ACHN (cell line): ENCODE measurements around the gene NPRL2.

Source experiments
- DNase-seq: peaks from one replicate; pipeline ENCODE4 v3.0.0-alpha.2; 2015
- in situ Hi-C: cut with HindIII; loops from 2 replicates; pipeline ENCODE4 v1.10.0; 2017; ENCODE audit warnings: low sequenced_read_pairs, low pct_ligation_motif_present, low pct_unique_long_range_greater_than_20kb

The NPRL2 gene

DNA sequence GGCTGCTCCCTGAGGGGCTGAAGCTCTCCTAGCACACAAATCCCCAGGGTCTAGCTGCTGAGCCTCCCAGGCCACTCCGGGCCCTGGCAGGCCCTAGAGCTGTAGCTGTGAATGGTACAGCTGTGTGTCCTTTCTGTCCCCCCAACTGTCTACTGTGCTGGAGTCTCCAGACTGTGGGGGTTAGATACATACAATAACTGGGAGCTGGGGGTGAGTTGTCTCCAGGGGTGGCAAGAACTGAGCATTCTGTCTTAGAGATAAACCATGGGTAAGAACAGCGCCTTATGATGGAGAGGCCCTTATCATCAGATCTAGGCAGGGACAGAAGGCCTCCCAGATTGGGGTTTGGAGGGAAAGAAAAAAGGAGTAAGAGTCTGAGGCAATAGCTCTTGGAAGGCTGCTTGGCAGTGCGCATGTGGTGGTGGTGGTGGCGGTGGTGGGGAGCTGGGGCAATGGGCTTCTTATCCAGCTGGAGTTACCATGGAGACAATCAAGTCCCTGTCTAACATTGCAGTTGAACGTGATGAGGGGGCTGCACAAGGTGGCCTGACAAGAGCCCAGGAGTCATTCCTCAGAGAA is 3.7 kb upstream of the NPRL2 start:
- in situ Hi-C loops, result no loop called here
- DNase-seq, result no peak

DNA sequence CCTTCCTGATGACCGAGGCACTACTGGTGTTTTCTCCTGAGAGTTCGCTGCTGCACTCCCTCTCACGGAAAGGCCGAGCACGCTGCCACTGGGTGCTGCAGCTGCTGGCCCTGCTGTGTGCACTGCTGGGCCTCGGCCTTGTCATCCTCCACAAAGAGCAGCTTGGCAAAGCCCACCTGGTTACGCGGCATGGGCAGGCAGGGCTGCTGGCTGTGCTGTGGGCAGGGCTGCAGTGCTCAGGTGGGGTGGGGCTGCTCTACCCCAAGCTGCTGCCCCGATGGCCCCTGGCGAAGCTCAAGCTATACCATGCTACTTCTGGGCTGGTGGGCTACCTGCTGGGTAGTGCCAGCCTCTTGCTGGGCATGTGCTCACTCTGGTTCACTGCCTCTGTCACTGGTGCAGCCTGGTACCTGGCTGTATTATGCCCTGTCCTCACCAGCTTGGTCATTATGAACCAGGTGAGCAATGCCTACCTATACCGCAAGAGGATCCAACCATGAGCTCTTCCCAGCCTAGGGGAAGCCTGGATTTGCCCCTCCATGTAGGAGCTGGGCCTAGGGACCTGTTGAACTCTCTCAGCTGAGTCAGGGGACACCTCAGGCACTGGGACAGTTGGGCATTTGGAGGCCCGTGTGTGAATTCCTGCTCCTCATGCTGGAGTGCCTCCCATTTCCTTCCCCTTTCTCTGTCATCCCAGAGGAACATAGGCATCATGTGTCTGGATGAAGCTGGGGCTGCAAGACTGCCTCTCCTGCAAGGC is 2.9 kb upstream of the NPRL2 start:
- in situ Hi-C loops, result no loop called here
- DNase-seq, result no peak

DNA sequence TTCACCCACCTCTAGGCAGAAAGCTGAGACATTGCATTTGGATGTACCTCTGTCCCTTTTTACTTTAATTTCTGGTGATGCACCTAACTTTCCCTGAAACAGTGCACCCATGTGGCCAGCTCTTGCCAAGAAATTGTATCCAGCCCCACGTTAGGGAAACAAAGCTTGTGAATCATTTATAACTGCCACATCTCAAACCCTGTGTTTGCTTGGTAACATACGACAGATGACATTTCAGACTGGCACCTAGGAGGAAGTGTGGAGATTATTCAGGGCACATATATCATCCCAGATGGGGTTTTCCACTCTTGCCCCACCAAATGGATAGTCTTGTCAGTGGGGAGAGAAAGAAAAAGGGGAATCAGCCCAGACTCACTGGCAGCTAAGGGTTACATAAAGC is 2.2 kb upstream of the NPRL2 start:
- in situ Hi-C loops, result no loop called here
- peak; percentile 41 for DNase-seq

DNA sequence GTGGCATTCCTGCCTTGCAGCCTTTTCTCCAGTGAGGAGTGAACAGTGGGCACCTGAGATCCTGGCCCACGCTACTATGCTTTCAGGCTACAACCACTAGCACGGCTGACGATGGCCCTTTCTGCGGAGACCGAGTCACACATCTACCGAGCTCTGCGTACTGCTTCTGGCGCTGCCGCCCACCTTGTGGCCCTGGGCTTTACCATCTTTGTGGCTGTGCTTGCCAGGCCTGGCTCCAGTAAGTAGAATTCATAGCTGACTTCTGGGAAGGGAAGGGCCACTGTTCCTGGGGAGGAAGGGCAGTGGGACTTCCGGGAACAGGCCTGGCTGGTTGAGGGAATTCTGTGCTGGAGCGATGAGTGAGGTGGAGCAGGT is 735 bp upstream of the NPRL2 start:
- in situ Hi-C loops, result no loop called here
- no peak for DNase-seq

DNA sequence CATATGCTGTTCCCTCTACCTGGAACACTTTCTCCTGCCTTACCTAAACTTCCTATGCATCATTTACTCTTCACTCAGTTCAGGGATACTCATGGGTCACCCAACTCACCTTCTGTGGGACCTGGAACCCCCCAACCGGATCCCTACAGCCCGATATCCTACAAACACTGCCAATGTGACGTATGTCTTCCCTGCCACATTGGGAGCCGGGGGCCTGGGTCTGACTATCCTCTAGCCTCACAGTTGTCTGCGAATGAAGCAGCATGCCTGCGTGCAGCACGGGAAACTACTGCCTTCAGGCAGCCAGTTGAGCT is 405 bp downstream of the NPRL2 start:
- in situ Hi-C loops, result no loop called here

DNA sequence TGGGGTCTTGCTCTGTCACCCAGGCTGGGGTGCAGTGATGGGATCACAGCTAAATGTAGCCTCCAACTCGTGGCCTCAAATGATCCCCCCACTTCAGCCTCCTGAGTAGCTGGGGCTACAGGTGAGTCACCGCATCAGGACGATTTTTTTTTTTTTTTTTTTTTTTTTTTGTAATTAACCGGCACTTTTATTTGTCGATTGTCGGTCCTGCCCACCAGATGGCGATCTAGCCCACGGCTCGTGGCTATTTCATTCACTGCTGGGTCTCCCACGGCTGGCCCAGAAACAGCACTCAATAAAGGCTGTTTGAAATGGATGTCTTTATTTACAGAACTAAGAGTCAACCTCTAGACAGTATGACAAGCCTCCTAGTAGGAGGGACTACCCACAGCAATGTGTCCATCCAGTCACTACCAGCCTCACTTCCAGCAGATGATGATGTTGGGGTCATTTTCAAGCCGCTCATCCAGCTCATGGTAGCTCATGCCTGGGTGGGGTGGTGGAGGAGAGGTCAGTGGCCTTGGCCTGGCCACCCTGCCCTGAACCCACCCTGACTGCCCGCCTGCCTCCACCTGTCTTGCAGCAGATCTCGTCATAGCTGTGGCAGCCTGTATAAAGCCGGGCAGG is 3.3 kb downstream of the NPRL2 start:
- in situ Hi-C loops, result no loop called here
- DNase-seq, result peak; percentile 64

More for the DNA sequence above, 405 bp downstream of the NPRL2 start:
- no peak for DNase-seq

DNA sequence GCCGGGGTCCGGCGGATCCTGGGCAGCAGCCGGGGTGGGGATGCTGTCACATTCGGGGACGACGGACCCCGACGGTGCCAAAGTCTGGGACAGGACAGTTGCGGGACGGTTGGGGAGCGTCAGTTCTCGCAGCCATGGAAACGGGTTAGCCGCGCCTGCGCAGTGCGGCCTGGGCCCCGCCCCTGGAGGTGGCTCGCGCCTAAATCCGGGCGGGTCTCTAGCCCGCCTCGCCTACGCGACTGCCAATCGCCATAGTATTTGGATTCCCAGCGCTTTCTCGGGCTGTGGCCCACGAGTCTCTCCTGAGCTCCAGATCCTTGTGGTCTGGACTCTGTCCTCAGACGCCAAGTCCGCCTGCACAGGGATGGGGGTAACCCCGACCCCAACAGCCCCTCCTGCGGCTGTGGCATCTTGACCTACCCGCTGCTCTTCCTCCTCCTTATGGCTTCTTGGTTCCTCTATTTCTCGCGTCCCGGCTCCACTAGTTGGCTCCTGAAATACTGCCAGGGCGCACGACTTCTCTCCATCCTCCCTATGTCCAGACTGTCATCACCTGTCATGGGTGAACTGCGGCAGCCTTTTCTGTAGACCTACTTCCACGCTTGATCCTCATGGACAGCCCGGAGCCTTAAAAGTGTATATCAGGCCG is 4.9 kb downstream of the NPRL2 start, which contains the start of gene ZMYND10:
TSS of gene ZMYND10 (minus strand) at position 147 of the 649 bp plus-strand sequence. CDS start 153 bp downstream, outside the sequence.
- in situ Hi-C loops, result no loop called here
- peak; percentile 61 for DNase-seq

DNA sequence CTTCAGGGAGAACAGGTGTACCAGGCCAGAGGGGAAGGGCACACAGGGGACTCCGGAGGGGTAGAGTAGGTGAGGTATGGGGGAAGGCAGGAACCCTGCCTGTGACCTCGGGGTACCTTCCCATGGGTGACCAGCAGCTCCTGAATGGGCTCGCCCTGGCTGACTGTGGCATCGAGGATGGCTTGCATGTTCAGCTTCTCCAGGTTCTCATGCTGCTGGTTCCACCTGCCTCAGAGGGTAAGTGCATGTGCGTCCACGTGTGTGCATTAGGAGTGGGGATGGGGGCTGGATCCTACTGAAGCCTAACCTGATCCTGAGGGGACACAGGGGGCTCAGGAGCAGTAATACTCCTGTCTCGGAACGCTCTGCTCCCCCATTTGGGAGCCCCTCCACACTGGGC is 5.6 kb downstream of the NPRL2 start:
- in situ Hi-C loops, result no loop called here
- no peak for DNase-seq

DNA sequence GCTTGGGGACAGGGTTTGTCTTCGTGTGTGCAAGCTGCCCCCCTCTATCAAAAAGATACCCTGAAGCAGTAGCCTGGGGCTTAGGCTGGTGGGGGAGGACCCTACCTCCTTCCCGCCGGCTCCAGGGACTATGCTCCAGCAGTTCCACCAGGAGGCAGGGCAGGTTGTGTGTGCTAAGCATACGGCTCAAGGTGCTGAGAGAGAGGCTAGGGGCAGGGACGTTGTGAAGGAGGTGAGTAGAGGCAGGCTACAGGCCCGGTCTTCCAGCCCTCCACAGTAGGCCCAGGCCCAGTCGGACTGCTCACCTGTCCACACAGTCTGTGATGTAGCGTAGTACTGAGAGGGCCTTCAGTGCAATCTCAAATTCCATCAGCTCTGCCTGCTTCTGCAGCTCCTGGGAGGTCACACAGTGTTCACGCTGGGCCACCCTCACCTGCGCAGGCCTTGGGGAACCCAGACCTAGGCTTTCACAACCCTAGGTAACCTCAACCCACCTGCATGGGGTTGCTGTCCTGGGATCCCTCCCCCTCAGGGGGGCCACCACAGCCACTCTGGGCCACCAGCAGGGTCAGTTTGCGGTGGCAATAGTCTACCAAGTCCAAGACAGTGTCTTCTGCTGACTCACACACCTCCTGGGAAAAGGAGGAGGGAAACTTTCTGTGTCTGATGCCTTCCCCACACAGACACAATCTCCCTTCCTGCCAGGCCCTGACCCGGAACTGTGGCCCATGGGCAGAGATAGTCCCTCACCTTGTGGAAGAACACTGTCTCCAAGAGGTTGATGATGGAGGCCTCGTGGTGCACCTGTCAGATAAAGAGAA is 7.6 kb downstream of the NPRL2 start:
- no peak for DNase-seq
- in situ Hi-C loops, result no loop called here

DNA sequence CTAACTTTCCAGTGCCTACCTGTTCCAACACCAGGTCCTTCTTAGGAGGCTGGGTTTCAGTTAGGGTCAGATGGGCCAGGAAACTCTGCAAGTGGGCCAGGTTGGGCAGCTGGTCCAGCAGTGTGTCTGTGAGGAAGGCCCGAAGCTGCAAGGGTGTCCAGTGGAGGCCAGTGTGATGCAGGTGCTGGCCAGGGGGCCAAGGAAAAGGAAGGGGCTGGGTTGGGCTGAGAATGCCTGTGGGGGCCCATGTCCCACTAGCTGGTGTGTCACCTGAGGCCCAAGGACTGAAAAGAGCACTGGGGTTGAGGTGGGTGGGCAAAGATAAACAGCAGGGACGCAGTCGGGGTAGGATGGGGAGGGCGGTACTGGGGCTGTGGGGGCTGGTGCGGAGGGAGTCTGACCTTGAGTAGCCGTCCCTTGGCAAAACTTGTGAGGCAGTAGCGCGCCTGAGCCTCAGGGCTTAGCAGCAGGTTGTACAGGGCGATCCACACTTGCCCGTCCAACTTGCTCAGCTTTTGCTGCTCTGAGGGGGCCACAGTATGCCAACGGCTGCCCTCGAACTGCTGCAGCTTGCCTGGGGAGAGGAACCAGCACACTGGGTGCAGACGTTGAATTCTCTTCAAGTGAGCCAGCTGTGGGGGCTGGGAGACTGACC is 8.5 kb downstream of the NPRL2 start:
- DNase-seq, result no peak
- in situ Hi-C loops, result no loop called here

DNA sequence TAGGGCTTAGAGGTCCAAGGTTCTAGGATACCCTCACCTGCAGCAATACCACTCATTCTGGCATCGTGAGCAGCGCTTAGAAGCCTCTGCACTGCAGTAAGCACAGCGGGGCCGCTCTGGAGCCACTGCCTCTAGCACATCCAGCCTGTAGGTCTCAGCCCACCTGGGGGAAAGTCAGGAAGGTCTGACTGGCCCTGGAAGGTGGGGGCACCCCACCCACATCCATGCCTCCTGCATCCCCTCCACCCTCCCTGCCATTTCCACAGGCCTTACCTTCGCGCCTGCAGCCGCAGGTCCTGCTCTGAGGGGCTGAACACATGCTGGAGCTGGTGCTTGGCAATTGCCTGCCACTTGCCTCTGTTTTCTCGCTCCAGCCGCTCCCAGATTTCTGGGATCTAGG is 9.0 kb downstream of the NPRL2 start:
- in situ Hi-C loops, result no loop called here
- no peak for DNase-seq

DNA sequence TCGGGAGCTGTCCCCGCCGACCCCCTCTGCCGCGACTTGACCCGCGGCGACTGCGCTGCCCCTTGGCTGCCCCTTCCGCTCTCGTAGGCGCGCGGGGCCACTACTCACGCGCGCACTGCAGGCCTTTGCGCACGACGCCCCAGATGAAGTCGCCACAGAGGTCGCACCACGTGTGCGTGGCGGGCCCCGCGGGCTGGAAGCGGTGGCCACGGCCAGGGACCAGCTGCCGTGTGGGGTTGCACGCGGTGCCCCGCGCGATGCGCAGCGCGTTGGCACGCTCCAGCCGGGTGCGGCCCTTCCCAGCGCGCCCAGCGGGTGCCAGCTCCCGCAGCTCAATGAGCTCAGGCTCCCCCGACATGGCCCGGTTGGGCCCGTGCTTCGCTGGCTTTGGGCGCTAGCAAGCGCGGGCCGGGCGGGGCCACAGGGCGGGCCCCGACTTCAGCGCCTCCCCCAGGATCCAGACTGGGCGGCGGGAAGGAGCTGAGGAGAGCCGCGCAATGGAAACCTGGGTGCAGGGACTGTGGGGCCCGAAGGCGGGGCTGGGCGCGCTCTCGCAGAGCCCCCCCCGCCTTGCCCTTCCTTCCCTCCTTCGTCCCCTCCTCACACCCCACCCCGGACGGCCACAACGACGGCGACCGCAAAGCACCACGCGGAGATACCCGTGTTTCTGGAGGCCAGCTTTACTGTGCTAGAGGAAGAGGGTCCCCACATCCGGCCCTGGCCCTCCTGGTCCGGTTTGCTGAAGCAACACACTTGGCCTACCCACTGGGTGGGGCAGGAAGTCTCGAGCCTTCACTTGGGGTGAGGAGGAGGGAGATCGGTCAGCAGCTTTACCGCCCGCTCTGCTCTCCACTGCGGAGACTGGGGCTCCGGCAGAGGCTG is 9.9 kb downstream of the NPRL2 start, which contains the start of gene RASSF1:
TSS of gene RASSF1 (minus strand) at position 389 of the 882 bp plus-strand sequence. CDS start at position 358, 31 bp downstream.
- DNase-seq, result no peak
- in situ Hi-C loops, result no loop called here

DNA sequence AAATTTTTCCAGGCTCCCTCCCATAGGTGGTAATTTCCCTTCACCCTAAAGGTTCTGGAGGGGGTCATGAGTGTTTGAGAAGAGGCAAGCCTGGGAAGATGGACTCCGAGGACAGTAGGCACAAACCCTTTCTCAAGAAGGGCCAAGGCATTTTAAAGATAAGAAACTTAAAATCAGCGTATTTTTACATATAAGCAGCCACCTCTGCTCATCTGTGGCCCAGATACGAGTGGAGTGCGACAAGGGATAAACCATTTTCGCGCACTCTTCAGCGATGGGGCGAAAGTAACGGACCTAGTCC is 10.5 kb downstream of the NPRL2 start:
- in situ Hi-C loops, result no loop called here
- DNase-seq, result no peak

DNA sequence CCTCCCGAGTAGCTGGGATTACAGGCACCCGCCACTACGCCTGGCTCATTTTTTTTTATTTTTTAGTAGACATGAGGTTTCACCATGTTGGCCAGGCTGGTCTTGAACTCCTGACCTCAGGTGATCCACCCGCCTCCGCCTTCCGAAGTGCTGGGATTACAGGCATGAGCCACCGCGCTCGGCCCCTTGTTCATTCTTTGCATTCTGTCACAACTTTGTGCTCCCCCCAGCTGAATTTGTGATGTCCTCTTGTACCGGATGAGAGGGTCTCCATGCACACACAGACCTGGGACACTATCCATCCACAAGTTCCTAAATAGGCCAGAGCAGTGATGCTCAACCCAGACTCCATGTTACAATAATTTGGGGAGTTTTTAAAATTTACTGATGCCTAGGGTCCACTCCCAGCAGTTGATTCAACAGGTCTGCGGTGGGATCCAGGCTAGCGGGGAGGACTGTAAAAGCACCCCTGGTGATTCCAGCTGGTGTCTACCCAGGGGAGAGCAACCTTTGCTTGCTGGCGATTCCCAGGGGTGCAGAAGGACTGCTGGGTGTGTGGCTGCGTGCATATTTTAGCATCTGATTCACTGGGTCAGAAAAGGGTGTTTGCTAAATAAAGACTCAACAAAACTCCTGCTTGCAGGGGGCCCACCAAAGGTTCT is 11.0 kb downstream of the NPRL2 start:
- in situ Hi-C loops, result no loop called here
- DNase-seq, result no peak

DNA sequence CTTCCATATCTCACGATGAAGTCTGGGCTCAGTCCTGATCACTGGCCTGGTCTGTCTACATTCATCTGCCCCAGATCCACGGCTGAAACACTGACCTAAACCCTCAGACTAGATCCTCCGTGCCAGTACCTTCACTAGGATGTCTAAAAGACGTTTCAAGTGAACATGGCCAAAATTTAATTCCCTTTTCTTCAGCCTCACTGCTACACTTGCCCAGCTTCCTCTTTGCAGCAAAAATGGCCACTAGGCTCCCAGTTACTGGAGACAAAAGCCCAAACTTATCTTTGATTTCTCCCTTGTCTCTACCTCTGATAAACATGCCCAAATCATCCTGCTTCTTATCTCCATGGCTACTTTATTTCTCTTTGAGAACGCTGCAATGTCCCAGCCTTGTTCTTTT is 11.6 kb downstream of the NPRL2 start:
- in situ Hi-C loops, result no loop called here
- no peak for DNase-seq

DNA sequence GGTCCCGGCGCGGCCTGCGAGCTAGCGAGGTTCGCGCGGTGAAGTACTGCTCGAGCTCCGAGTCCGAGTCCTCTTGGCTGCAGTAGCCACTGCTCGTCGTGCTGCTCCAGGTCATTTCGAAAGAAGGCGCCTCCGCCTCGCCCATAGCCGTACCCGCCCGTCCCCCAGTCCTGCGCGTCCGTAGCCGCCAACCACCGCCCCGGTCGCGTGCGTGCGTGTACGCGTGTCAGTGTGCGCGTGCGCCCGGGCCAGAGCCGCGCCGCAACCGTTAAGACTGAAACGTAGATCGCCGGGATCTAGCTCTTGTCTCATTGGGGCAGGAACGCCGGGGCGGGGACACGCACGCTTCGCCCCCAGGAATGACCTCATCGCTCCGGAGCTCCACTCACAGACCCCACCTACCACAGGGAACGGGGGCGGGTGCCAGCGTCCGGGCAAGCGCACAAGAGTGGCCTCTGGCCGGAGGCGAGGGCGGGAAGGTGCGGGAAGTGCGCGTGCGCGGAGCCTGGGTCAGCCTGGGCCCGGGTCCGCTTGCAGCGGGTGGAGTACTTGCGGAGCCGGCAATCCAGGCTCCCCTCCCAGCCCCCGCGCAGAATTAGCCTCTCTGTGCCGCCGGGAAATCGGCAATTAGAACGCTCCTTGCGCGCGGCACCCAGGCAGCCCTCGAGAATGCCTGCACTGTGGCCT is 13.3 kb downstream of the NPRL2 start:
- peak; percentile 98 for DNase-seq
- in situ Hi-C loops, result no loop called here
